OCI-LY7 (cell line): Measurements from ENCODE around the gene KCND3. TPM values are rescaled to one million over a fixed set of nuclear protein-coding genes. Genes with fewer than 3 reads are reported as not detected.

Source experiments
- BruUV-seq: library from RNA; stranded (reverse); fragments of 400-500 nt; replicated peaks from 2 replicates; lab custom pipeline; 2021; lab: Mats Ljungman, UMichigan
- CTCF ChIA-PET: fragments of 300-600 bp; sonication (Branson Sonifier 250); formaldehyde crosslinking; loops from one replicate; lab custom pipeline; 2022; ENCODE audit warnings: antibody characterized with exemption; ENCODE audit not compliant: unreplicated experiment; lab: Charles Lee
- POLR2A ChIA-PET: fragments of 300-600 bp; sonication (Branson Sonifier 250); formaldehyde crosslinking; loops from one replicate; lab custom pipeline; 2022; ENCODE audit warnings: antibody characterized with exemption; lab: Charles Lee
- DNase-seq: peaks from one replicate; pipeline ENCODE4 v3.0.0-alpha.2; 2015; ENCODE audit warnings: low spot score
- H2AFZ ChIP-seq: fragments of 200-600 bp; sonication (generic), shearing (Covaris generic); 2 replicates; pipeline ENCODE4 v1.6.1; 2014; ENCODE audit warnings: mild to moderate bottlenecking, antibody characterized with exemption, low read length, moderate library complexity
- H3K27ac ChIP-seq: fragments of 200-600 bp; sonication (generic); 2 replicates; pipeline ENCODE4 v1.5.1; 2014; ENCODE audit warnings: mixed run types, low read depth, mild to moderate bottlenecking, moderate library complexity, low read length, inconsistent platforms; ENCODE audit not compliant: poor library complexity, severe bottlenecking
- H3K36me3 ChIP-seq: fragments of 200-600 bp; sonication (generic); 2 replicates; pipeline ENCODE4 v1.6.1; 2014; ENCODE audit warnings: mild to moderate bottlenecking, antibody characterized with exemption, low read length, moderate library complexity, mixed read lengths; ENCODE audit not compliant: insufficient read depth
- H3K4me1 ChIP-seq: fragments of 200-600 bp; sonication (generic); 2 replicates; pipeline ENCODE4 v1.5.1; 2014; ENCODE audit warnings: mild to moderate bottlenecking, low read length; ENCODE audit not compliant: insufficient read depth, poor library complexity, severe bottlenecking
- H3K4me2 ChIP-seq: fragments of 200-600 bp; sonication (generic); 2 replicates; pipeline ENCODE4 v1.6.1; 2014; ENCODE audit warnings: mild to moderate bottlenecking, low read length
- H3K4me3 ChIP-seq: fragments of 200-600 bp; sonication (generic); 2 replicates; pipeline ENCODE4 v1.5.1; 2014; ENCODE audit warnings: mild to moderate bottlenecking, low read depth, low read length; ENCODE audit not compliant: poor library complexity, severe bottlenecking
- H3K79me2 ChIP-seq: fragments of 200-600 bp; sonication (generic); 2 replicates; pipeline ENCODE4 v1.6.1; 2016; ENCODE audit warnings: low read depth, mild to moderate bottlenecking, low read length, moderate library complexity, mixed read lengths; ENCODE audit not compliant: insufficient read depth
- H3K9me2 ChIP-seq: fragments of 200-600 bp; sonication (generic); 2 replicates; pipeline ENCODE4 v1.6.1; 2016; ENCODE audit warnings: mild to moderate bottlenecking, low read length, mixed read lengths; ENCODE audit not compliant: insufficient read depth
- H3K9me3 ChIP-seq: fragments of 200-600 bp; sonication (generic); 2 replicates; pipeline ENCODE4 v1.6.1; 2014; ENCODE audit warnings: mild to moderate bottlenecking, mixed run types, low read length, mixed read lengths
- H4K20me1 ChIP-seq: fragments of 200-600 bp; sonication (generic); 2 replicates; pipeline ENCODE4 v1.6.1; 2014; ENCODE audit warnings: mild to moderate bottlenecking, antibody characterized with exemption, low read length, moderate library complexity, mixed read lengths; ENCODE audit not compliant: insufficient read depth
- CTCF ChIP-seq: fragments of 200-600 bp; sonication (generic); conservative IDR thresholded peaks from 2 replicates; pipeline ENCODE4 v1.5.1; 2014; ENCODE audit warnings: mild to moderate bottlenecking, antibody characterized with exemption, low read length, moderate library complexity, mixed read lengths
- EZH2phosphoT487 ChIP-seq: fragments of 200-600 bp; sonication (generic); IDR thresholded peaks from 2 replicates; pipeline ENCODE4 v1.6.1; 2018; ENCODE audit warnings: low read depth, borderline replicate concordance, mild to moderate bottlenecking, mixed run types, antibody characterized with exemption, low read length, moderate library complexity, mixed read lengths
- intact Hi-C: fragments of 100-400 bp; cut with micrococcal nuclease; formaldehyde crosslinking; loops from one replicate; pipeline ENCODE4 v1.10.0; 2022; ENCODE audit not compliant: unreplicated experiment
- total RNA-seq, 2 experiments: library from RNA; depleted of rRNA in 1 of 2; stranded (reverse); fragments of >200 nt in 1 of 2; shearing (Covaris generic) in 1 of 2; gene quantifications; 2 replicates each; pipeline ENCODE4 v1.2.3, GENCODE V29; 2014 to 2022

The KCND3 gene
- total RNA-seq, 2 experiments from 2014 or later: not detected

GRCh38 chr1:111834956-111835355 is 154.5 kb downstream of the KCND3 start:
- H3K4me3 ChIP-seq: no peak overlapping the region
- H3K36me3 ChIP-seq: no peaks in the 10 kb centered on the region
- no TSS peak for BruUV-seq
- no peaks in the 10 kb centered on the region for H4K20me1 ChIP-seq
- no peak overlapping the region for H3K4me2 ChIP-seq
- no peaks in the 10 kb centered on the region for H3K4me1 ChIP-seq
- intact Hi-C loops: no loop called here
- ChIA-PET POLR2A (no interaction called here), CTCF (no interaction called here)
- H3K79me2 ChIP-seq: no peaks in the 10 kb centered on the region
- no peaks in the 10 kb centered on the region for H3K9me2 ChIP-seq
- no peak for TF ChIP-seq CTCF
- TF ChIP-seq EZH2phosphoT487: no peak
- DNase-seq: no peak
- no peak overlapping the region for H3K27ac ChIP-seq
- no peaks in the 10 kb centered on the region for H3K9me3 ChIP-seq
- H2AFZ ChIP-seq: no peak overlapping the region

- H3K9me3 ChIP-seq: no peaks in the 10 kb centered on the region
- no peaks in the 10 kb centered on the region for H4K20me1 ChIP-seq
- CTCF ChIA-PET: no interaction called here
- no TSS peak for BruUV-seq
- no peak overlapping the region for H2AFZ ChIP-seq
- no peak overlapping the region for H3K27ac ChIP-seq
- H3K4me3 ChIP-seq: no peak overlapping the region
- H3K4me2 ChIP-seq: no peak overlapping the region
- H3K36me3 ChIP-seq: no peaks in the 10 kb centered on the region
- POLR2A ChIA-PET: no interaction called here
- no peak for TF ChIP-seq CTCF
- no peak for TF ChIP-seq EZH2phosphoT487
- no peaks in the 10 kb centered on the region for H3K9me2 ChIP-seq
- no peak for DNase-seq
- intact Hi-C loops: no loop called here
- no peaks in the 10 kb centered on the region for H3K79me2 ChIP-seq
- H3K4me1 ChIP-seq: no peaks in the 10 kb centered on the region
Observed at GRCh38 chr1:111833334-111833733, 156.1 kb downstream of the KCND3 start.

DNA sequence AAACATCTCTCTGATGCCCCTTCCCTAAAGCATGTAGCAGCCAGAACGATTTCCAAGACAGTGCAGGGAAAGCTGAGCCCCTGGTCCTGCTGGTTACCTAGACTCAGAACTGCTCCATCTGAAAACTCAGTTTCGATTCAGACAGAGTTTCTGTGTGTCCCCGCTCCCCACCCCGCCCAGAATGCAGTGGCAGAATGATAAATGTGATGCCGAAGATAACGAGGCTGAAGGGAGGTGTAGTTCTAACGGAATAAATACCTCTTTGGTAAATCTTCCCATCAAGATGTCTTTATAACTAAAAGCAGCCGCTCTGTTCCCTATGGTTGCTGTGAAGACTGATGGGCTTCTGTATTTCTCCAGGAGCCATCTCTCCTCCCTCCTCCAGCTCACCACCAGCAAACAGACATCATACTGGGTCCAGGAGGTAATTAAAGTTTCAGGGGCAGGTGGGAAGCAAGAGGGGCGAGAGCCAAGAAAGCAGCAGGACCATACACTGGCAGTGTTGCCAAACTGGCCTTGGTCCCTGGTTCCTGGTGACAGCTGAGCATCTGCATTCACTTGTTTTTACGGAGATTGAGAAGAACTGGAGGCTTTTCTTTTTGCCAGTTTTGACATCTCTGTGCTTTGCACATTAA is 156.8 kb downstream of the KCND3 start:
- TF ChIP-seq EZH2phosphoT487: no peak
- TF ChIP-seq CTCF: no peak
- H2AFZ ChIP-seq: no peak overlapping the region
- H3K4me1 ChIP-seq: no peaks in the 10 kb centered on the region
- no peak overlapping the region for H3K4me3 ChIP-seq
- H3K9me3 ChIP-seq: no peaks in the 10 kb centered on the region
- no peak for DNase-seq
- no TSS peak for BruUV-seq
- ChIA-PET POLR2A (no interaction called here), CTCF (no interaction called here)
- no peaks in the 10 kb centered on the region for H3K79me2 ChIP-seq
- no peaks in the 10 kb centered on the region for H3K9me2 ChIP-seq
- H3K27ac ChIP-seq: no peak overlapping the region
- H4K20me1 ChIP-seq: no peaks in the 10 kb centered on the region
- no peaks in the 10 kb centered on the region for H3K36me3 ChIP-seq
- H3K4me2 ChIP-seq: no peak overlapping the region
- intact Hi-C loops: no loop called here
